ENCODE data around the gene GID4. TPM values are rescaled to one million over a fixed set of nuclear protein-coding genes. Genes with fewer than 3 reads are reported as not detected.

GID4 gene
- total RNA-seq, 1 donor from 2014 or later = 18.0 TPM

DNA sequence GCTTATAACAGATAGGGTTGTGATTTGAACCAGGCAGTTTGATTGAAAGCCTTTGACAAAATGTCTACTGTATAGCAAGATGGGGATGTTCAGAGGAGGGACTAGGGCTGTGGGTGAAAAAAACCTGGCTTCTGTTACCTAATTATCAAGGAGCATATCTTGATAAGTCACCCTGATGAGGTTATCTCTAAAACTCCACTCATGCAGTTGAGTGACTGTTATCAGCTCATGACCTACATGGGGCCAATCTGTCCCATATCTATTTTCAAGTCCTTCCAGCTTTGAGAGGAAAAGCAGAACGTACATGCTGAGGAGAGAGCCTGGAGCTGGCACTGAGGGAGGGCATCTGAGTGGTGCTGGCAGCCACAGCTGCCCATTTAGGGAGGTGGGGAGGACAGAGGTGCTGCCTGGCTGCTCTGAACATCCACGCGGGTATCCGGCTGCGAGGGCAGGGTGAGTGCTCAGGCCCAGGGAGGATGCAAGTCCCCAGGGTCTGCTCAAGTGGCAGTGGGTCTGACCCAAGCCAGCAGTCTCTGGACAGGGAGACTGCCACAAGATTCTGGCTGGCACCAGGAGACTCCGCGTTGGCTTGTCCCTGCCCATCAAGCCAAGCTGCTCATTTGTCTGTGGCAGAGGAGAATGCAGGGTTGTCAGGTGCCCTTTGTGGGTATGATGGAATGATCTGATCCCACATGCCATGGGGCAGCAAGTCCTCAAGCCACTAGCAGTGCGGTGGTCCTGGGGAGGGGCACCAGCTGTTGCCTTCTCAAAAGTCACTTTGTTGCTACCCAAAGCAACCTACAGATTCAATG, 29.4 kb upstream of the GID4 start:
- no peak overlapping the region for H3K4me3 ChIP-seq
- H3K27me3 ChIP-seq (ENCODE audit: low read depth) = no peaks in the 10 kb centered on the region
- peaks cover 30% of the 10 kb centered on the region for H3K4me1 ChIP-seq
- H3K36me3 ChIP-seq = peaks cover 6% of the 10 kb centered on the region
- intact Hi-C loops (cut with micrococcal nuclease) = no loop called here
- TF ChIP-seq, protein P1, sequence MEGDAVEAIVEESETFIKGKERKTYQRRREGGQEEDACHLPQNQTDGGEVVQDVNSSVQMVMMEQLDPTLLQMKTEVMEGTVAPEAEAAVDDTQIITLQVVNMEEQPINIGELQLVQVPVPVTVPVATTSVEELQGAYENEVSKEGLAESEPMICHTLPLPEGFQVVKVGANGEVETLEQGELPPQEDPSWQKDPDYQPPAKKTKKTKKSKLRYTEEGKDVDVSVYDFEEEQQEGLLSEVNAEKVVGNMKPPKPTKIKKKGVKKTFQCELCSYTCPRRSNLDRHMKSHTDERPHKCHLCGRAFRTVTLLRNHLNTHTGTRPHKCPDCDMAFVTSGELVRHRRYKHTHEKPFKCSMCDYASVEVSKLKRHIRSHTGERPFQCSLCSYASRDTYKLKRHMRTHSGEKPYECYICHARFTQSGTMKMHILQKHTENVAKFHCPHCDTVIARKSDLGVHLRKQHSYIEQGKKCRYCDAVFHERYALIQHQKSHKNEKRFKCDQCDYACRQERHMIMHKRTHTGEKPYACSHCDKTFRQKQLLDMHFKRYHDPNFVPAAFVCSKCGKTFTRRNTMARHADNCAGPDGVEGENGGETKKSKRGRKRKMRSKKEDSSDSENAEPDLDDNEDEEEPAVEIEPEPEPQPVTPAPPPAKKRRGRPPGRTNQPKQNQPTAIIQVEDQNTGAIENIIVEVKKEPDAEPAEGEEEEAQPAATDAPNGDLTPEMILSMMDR (IDR thresholded peaks at IDR 0.05; ENCODE audit: borderline replicate concordance) = no peak
- H3K27ac ChIP-seq (replicated peaks) = peak overlapping the region; percentile 38
- H3K9me3 ChIP-seq (replicated peaks) = no peaks in the 10 kb centered on the region
- DNase-seq = peak; percentile 52

DNA sequence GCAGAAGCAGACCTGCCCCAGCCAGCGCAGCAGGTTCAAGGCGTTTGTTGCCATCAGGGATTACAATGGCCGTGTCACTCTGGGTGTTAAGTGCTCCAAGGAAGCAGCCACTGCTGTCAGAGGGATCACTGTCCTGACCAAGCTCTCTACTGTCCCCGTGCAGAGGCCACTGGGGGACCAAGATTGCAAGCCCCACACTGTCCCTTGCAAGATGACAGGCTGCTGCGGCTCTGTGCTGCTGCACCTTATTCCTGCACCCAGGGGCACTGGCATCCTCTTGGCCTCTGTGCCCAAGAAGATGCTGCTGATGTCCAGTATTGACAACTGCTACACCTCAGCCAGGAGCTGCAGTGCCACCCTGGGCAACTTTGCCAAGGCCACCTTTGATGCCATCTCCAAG, 27.9 kb upstream of the GID4 start:
- Histone ChIP-seq H3K4me3 (no peak overlapping the region), H3K27me3 (ENCODE audit: low read depth) (no peaks in the 10 kb centered on the region), H3K36me3 (peaks cover 19% of the 10 kb centered on the region), H3K4me1 (peaks cover 21% of the 10 kb centered on the region), H3K9me3 (replicated peaks) (no peaks in the 10 kb centered on the region), H3K27ac (replicated peaks) (no peak overlapping the region)
- no peak for DNase-seq
- TF ChIP-seq, protein P1 (IDR thresholded peaks at IDR 0.05; ENCODE audit: borderline replicate concordance) = no peak
- intact Hi-C loops (cut with micrococcal nuclease) = no loop called here

DNA sequence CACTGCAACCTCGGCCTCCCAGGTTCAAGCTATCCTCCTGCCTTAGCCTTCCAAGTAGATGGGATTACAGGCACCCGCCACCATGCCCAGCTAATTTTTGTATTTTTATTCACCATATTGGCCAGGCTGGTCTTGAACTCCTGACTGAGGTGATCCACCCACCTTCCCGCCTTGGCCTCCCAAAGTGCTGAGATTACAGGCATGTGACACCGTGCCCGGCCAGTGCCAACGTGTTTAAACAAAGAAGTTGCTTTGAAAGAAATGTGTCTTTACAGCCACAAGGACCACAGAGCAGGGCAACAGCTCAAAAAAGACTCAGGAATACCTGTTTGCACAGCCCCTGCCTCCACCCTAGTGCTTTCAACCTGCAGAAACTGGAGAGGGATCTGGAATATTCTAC, 25.2 kb upstream of the GID4 start:
- no peak for DNase-seq
- Histone ChIP-seq H3K36me3 (peaks cover 19% of the 10 kb centered on the region), H3K27me3 (ENCODE audit: low read depth) (no peaks in the 10 kb centered on the region), H3K4me1 (peaks cover 33% of the 10 kb centered on the region), H3K27ac (replicated peaks) (no peak overlapping the region), H3K9me3 (replicated peaks) (no peaks in the 10 kb centered on the region), H3K4me3 (no peak overlapping the region)
- TF ChIP-seq, protein P1 (IDR thresholded peaks at IDR 0.05; ENCODE audit: borderline replicate concordance) = no peak
- intact Hi-C loops (cut with micrococcal nuclease) = no loop called here

DNA sequence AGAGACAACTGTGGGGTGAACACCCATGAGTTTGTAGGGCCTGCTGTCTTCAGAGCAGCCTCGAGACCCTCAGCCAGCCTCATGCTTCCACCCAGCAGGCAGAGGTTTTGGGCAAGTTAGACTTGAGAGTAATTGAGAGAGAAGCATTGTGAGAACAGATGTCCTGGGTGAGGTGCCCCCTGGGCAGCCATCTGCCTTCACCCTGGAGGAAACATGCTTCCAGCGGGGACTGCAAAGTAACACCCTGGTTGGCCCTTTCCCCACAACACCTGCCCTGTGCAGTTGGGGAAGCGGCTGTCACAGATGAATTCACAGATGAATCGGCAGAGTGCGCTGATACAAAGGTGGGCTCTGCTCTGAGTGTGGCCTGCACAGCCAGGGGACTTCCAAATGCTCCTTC, 23.6 kb upstream of the GID4 start:
- no peak overlapping the region for H3K4me3 ChIP-seq
- DNase-seq = no peak
- intact Hi-C loops (cut with micrococcal nuclease) = no loop called here
- H3K9me3 ChIP-seq (replicated peaks) = no peaks in the 10 kb centered on the region
- H3K27me3 ChIP-seq (ENCODE audit: low read depth) = no peaks in the 10 kb centered on the region
- H3K27ac ChIP-seq (replicated peaks) = no peak overlapping the region
- TF ChIP-seq, protein P1 (IDR thresholded peaks at IDR 0.05; ENCODE audit: borderline replicate concordance) = no peak
- H3K4me1 ChIP-seq = peaks cover 37% of the 10 kb centered on the region
- peaks cover 15% of the 10 kb centered on the region for H3K36me3 ChIP-seq

DNA sequence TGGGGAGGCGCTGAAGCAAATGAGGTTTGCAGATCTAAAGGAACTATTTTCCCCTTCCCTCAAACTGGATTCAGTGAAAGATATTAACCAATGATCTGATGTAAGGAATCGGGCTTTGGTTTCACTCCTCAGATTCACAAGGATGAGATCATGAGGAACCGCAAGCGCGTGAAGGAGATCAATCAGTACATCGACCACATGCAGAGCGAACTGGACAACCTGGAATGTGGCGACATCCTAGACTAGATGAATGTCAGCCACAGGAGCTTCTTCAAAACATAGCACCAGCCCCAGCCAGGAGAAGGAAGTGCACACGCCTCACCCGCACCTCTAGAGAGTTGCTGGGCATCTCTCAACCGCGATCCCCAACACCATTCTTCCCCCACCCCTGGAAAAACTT, 22.8 kb upstream of the GID4 start:
- H3K27me3 ChIP-seq (ENCODE audit: low read depth) = no peaks in the 10 kb centered on the region
- H3K4me1 ChIP-seq = peaks cover 46% of the 10 kb centered on the region
- no peaks in the 10 kb centered on the region for H3K9me3 ChIP-seq (replicated peaks)
- no peak overlapping the region for H3K4me3 ChIP-seq
- no peak for DNase-seq
- peaks cover 19% of the 10 kb centered on the region for H3K36me3 ChIP-seq
- H3K27ac ChIP-seq (replicated peaks) = peak overlapping the region; percentile 87
- TF ChIP-seq, protein P1 (IDR thresholded peaks at IDR 0.05; ENCODE audit: borderline replicate concordance) = no peak
- intact Hi-C loops (cut with micrococcal nuclease) = no loop called here

All from left ventricle myocardium inferior (tissue), 1 donor.